Muscle layer of colon (tissue), 2 donors: ENCODE measurements around the gene MYOCD.
"Not testable (repeated sequence)": the region's sequence is repeated elsewhere in the genome, so short reads cannot be mapped to it uniquely, and the experiment has no call there.

Experiments used
- H3K27ac ChIP-seq: one replicate; pipeline ENCODE4 v1.7.0; 2013; ENCODE audit warnings: low read depth, mild to moderate bottlenecking, low read length, moderate library complexity
- H3K27me3 ChIP-seq, 2 donors: one replicate each; pipeline ENCODE4 v1.7.0; 2013; ENCODE audit warnings: low read length in 2 of 2, mild to moderate bottlenecking in 2 of 2; ENCODE audit not compliant: insufficient read depth in 2 of 2, control insufficient read depth in 1 of 2
- H3K36me3 ChIP-seq: one replicate; pipeline ENCODE4 v1.7.0; 2013; ENCODE audit warnings: mild to moderate bottlenecking, low read length; ENCODE audit not compliant: insufficient read depth
- H3K4me1 ChIP-seq: one replicate; pipeline ENCODE4 v1.7.0; 2013; ENCODE audit warnings: mild to moderate bottlenecking, low read length; ENCODE audit not compliant: insufficient read depth
- H3K4me3 ChIP-seq, 2 donors: one replicate each; pipeline ENCODE4 v1.7.0; 2013; ENCODE audit warnings: low read length in 2 of 2, low read depth in 1 of 2, mild to moderate bottlenecking in 1 of 2, moderate library complexity in 1 of 2
- H3K9ac ChIP-seq: one replicate; pipeline ENCODE4 v1.7.0; 2013; ENCODE audit warnings: low read length
- H3K9me3 ChIP-seq: one replicate; pipeline ENCODE4 v1.7.0; 2013; ENCODE audit warnings: mild to moderate bottlenecking, low read length
- donor health status: abdominal sarcoma.
- donor health status: Adenocarcinoma of cecum.

Gene MYOCD

DNA sequence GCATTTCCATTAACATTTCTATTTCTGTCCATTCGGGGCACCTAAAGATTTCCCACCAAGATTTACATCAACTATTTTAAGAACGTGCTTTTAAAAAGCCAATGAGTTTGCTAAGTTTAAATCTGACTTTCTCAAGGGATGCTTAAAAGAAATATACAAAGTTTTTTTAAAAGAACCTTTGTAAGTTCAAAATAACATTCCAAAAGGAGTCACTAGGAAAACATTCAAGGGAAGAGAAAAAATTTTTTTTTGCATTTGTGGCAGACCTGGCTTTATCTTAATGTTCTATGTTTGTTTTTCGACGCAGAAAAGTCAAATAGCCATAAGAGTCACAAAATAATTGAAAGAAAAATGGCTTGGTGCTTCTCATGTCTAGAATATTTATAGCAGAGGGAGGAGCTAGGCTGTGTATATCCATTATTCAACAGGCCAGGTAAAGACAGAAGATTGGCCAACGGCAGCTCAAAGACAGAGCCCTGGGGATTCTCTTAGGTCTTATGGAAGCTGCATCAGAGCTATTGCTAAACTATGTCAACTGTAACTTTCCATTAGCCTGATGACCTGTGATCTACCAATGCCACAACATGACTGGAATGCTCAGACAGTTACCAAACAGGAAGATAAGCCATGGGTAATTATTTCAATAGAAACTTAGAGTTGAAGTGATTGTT is 37.8 kb upstream of the MYOCD start:
- Histone ChIP-seq H3K9ac (no peak overlapping the region), H3K27me3 (no peaks in the 10 kb centered on the region), H3K9me3 (no peaks in the 10 kb centered on the region), H3K4me3 (no peak overlapping the region), H3K4me1 (no peaks in the 10 kb centered on the region), H3K36me3 (no peaks in the 10 kb centered on the region), H3K27ac (no peak overlapping the region)

DNA sequence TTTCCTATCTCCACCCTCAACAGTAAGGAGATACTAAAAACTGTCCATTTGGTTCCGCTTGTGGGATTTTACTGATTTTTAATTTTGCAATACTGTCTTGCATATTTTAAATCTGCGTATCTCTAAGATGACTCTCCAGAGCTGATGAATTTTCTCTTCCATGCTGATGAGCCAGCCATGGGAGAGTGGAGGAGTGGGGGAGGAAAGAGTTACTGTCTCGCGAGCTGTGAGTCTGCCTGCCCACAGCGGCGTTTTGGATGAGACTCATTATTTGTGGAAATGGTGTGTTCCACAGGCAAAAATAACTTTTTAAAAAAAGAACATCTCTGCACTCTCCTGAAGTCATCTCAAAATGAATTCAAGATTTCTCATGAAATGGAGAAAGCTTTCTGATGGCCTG is 34.6 kb upstream of the MYOCD start:
- H3K4me3 ChIP-seq = no peak overlapping the region
- no peak overlapping the region for H3K27ac ChIP-seq
- no peaks in the 10 kb centered on the region for H3K4me1 ChIP-seq
- H3K9ac ChIP-seq = no peak overlapping the region
- H3K9me3 ChIP-seq = no peaks in the 10 kb centered on the region
- no peaks in the 10 kb centered on the region for H3K27me3 ChIP-seq
- no peaks in the 10 kb centered on the region for H3K36me3 ChIP-seq

DNA sequence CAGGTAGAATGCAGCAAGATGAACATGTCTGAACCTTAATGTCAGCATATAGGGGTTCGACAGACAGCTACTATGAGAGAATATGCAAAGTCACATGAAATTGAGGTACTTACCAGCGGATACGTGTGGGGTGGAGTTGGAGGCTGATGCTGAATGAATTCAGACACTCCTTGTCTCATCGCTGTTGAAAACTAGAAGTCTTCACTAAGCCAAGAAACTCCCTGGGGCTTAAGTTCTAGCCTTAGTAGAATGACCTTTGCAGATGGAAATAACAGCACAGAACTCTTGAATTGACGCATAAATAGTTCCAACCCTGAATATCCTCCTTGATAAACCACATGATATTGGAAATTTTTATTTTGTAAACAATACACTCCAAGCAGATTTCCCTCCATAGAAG is 32.9 kb upstream of the MYOCD start:
- Histone ChIP-seq H3K27ac (no peak overlapping the region), H3K27me3 (no peaks in the 10 kb centered on the region), H3K4me1 (no peaks in the 10 kb centered on the region), H3K4me3 (no peak overlapping the region), H3K9ac (no peak overlapping the region), H3K36me3 (no peaks in the 10 kb centered on the region), H3K9me3 (no peaks in the 10 kb centered on the region)

DNA sequence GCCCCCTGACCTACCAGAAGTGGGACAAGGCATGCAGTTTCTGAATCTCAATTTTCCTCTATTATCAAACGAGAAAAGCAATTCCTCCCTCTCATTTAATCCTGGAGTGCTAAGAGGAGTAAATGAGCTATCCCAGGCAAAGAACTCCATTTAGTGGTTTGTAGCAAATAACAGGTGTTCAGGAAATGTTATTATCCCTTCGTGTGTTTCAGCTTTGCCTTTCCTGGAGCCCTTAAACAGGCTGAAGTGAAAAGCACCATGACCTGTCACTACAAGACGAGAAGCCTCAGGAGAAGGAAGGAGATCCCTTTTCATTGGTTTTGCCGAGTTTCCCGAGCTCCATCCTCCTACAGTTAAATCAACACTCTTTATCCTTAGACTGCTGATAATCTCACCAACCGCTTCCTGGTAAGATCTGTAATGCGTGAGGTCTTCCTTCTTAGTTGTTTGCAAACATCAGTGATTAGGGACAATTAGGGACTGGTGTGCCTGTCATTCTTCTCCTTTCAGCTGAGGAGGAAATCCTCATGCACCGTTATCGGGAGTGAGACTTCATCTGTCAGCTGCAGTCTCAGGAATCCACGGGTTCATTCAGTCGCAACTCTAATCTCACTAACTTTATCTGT is 30.8 kb upstream of the MYOCD start:
- no peaks in the 10 kb centered on the region for H3K27me3 ChIP-seq
- H3K9ac ChIP-seq = no peak overlapping the region
- H3K9me3 ChIP-seq = no peaks in the 10 kb centered on the region
- no peak overlapping the region for H3K27ac ChIP-seq
- no peak overlapping the region for H3K4me3 ChIP-seq
- no peaks in the 10 kb centered on the region for H3K36me3 ChIP-seq
- no peaks in the 10 kb centered on the region for H3K4me1 ChIP-seq

DNA sequence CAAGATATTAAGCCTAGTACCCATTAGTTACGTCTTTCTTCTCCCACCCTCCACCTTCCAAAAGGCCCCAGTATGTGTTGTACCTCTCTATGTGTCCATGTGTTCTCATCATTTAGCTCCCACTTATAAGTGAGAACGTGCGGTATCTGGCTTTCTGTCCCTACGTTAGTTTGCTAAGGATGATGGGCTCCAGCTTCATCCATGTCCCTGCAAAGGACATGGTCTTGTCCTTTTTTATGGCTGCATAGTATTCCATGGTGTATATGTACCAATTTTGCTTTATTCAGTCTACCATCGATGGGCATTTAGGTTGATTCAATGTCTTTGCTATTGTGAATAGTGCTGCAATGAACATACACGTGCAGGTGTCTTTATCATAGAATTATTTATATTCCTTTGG is 29.7 kb upstream of the MYOCD start:
- H3K27me3 ChIP-seq, H3K27ac ChIP-seq, H3K36me3 ChIP-seq, H3K9ac ChIP-seq, H3K9me3 ChIP-seq, H3K4me3 ChIP-seq, H3K4me1 ChIP-seq: not testable (repeated sequence)

DNA sequence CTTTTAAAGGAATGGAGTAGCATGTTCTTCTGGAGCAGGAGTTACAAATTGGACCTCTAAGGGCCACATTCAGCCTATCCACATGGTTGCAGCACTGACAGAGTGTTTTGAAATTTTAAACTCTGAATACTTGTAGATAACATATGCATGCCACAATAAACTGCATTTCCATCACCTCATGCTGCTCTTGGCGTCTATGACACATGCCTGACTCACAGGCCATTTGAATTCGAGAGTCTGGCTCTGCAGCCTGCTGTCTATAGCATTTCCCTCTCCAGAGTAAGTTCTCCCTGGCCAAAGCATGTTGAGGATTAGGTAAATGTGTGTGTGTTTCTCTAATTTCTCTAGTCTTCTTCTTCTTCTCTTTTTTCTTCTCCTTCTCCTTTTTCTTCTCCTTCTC is 28.7 kb upstream of the MYOCD start:
- Histone ChIP-seq H3K9ac (no peak overlapping the region), H3K9me3 (no peaks in the 10 kb centered on the region), H3K4me3 (no peak overlapping the region), H3K4me1 (no peaks in the 10 kb centered on the region), H3K27me3 (no peaks in the 10 kb centered on the region), H3K27ac (no peak overlapping the region), H3K36me3 (no peaks in the 10 kb centered on the region)

DNA sequence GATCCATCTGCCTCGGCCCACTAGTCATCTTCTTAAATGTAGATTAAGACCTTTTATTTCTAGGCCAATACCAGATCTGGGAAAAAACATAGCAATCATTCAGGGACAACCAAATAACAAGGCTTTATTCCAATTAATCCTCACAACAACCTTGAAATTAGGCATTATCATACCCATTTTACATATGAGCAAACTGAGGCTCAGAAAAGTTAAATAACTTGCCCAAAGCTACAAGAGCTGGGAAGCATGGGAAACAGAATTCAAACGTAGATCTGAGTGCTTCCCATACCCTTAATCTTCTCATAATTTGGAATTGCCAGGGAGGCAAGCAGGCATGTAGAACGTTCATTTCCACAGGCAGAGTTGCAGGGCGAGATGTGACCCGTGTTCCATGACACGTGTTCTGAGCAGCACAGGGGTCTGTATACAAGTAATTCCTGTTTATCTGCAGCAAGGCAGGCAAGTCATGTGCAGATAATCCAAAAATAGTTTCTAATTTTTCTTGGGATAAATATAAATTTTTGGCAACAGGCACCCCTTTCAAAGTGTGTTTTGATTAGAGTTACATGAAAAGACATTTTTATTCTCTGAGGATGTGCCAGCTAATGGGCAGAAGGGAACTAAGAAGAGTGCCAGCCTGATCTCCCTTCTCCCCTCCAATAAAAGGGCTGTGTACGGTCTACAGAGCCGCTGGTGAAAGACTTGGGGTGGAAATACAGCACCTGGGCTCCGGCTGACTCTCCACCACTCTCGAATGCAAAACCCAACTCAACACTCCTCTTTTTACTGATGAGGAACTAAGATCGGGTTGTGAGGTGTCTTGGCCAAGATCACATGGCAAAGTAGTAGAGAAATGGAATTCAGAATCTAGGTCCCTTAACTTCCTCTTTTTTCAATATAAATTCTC is 27.7 kb upstream of the MYOCD start:
- H3K4me3 ChIP-seq = no peak overlapping the region
- no peak overlapping the region for H3K27ac ChIP-seq
- H3K9ac ChIP-seq = no peak overlapping the region
- no peaks in the 10 kb centered on the region for H3K9me3 ChIP-seq
- no peaks in the 10 kb centered on the region for H3K36me3 ChIP-seq
- H3K4me1 ChIP-seq = no peaks in the 10 kb centered on the region
- no peaks in the 10 kb centered on the region for H3K27me3 ChIP-seq

DNA sequence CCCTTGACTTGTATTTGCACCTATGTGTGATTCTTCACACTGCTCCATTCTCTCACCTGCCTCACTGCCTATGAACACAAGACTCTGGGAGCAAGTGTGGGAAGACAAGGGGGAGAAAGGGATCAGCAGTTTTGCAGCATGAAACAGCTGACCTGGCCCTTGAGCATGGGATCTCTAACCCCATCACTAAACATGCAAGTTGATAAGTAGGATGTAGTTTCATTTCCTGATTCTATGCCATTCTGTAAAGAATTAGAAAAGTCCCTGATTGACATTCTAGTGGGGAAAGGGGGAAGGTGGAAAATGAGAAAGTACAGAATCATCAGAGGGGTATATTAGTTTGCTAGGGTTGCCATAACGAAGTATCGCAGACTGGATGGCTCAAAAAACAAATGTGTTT is 25.3 kb upstream of the MYOCD start:
- Histone ChIP-seq H3K9ac (no peak overlapping the region), H3K9me3 (no peaks in the 10 kb centered on the region), H3K27me3 (no peaks in the 10 kb centered on the region), H3K4me3 (no peak overlapping the region), H3K36me3 (no peaks in the 10 kb centered on the region), H3K4me1 (no peaks in the 10 kb centered on the region), H3K27ac (no peak overlapping the region)

DNA sequence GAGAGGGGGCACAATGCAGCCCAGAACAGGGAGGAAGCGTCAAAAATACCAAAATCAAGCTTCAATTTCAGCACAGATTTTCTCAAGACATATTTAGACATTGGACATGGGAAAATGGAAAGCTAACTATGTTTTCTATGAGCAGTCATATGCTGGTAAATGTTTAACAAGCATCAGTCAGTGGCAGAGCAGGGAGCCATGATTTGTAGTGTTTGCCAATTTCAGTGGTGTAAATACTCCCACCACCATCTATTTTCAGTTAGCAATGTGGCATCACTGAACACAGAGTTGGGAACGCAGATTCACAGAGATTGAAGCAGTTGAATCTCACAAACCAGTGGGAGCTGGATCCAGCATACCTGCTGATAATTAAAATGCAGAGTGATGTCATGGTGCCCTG is 24.6 kb upstream of the MYOCD start:
- no peaks in the 10 kb centered on the region for H3K27me3 ChIP-seq
- no peaks in the 10 kb centered on the region for H3K4me1 ChIP-seq
- H3K4me3 ChIP-seq = no peak overlapping the region
- no peaks in the 10 kb centered on the region for H3K36me3 ChIP-seq
- no peak overlapping the region for H3K9ac ChIP-seq
- no peak overlapping the region for H3K27ac ChIP-seq
- H3K9me3 ChIP-seq = no peaks in the 10 kb centered on the region

DNA sequence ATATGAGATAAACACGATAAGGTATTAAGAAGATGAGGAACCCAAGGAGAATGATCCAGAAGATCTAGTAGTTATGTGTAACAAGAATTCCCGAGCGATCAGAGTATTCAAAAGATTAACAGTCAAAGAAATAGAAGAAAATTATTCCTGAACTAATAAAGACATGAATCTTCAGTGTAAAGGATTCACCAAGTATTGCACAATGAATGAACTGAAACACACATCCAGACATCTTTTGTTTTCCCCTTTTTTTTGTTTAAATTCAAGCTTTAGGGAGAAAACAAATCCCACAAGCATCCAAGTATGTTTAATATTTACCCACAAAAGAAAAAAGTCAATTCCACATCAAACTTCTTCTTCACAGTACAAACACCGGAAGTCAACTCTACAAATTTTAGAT is 23.7 kb upstream of the MYOCD start:
- H3K4me3 ChIP-seq = no peak overlapping the region
- no peak overlapping the region for H3K9ac ChIP-seq
- no peaks in the 10 kb centered on the region for H3K9me3 ChIP-seq
- no peaks in the 10 kb centered on the region for H3K36me3 ChIP-seq
- H3K27me3 ChIP-seq = no peaks in the 10 kb centered on the region
- no peak overlapping the region for H3K27ac ChIP-seq
- no peaks in the 10 kb centered on the region for H3K4me1 ChIP-seq

DNA sequence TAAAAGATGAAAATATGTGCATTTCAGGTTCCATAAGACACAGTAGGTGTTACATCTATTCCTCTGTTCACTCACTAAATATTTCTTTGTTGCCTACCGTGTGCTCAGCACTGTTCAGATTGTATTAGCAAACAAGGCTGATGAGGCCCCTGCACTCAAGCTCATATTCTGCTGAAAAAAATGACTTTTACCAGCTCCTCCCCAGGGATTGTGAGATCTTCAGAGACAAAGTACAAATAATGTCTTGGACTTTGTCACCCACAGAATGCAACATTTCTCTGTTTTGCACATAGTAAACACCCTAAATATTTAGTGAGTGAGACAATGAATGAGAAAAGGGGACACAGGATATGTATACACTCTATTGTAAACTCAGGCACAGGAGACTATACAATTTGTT is 21.9 kb upstream of the MYOCD start:
- Histone ChIP-seq H3K27me3 (no peaks in the 10 kb centered on the region), H3K36me3 (no peaks in the 10 kb centered on the region), H3K27ac (no peak overlapping the region), H3K9ac (no peak overlapping the region), H3K9me3 (no peaks in the 10 kb centered on the region), H3K4me1 (no peaks in the 10 kb centered on the region), H3K4me3 (no peak overlapping the region)
